DOHH2 (cell line): ENCODE data around the gene KLHL15.

ENCODE experiments used
- CTCF ChIP-seq: fragments of 200-600 bp; sonication (generic); IDR thresholded peaks from one replicate; pipeline ENCODE4 v1.5.1; 2014; ENCODE audit warnings: antibody characterized with exemption, mild to moderate bottlenecking, low read depth, low read length; ENCODE audit not compliant: poor library complexity, severe bottlenecking
- EZH2phosphoT487 ChIP-seq: fragments of 200-600 bp; sonication (generic); IDR thresholded peaks from 2 replicates; pipeline ENCODE4 v1.6.1; 2017; ENCODE audit warnings: borderline replicate concordance, mild to moderate bottlenecking, antibody characterized with exemption, low read length, moderate library complexity, mixed read lengths

GRCh38 chrX:23978491-23978890 is 48.5 kb downstream of the KLHL15 start:
- TF ChIP-seq CTCF (no peak), EZH2phosphoT487 (no peak)
